CD4-positive, alpha-beta T cell treated with Interleukin-15 for 1 hour (primary cell): ENCODE data around the gene WDPCP.
"Not testable (repeated sequence)": the region's sequence is repeated elsewhere in the genome, so short reads cannot be mapped to it uniquely, and the experiment has no call there.

ENCODE experiments used
- DNase-seq: peaks from one replicate; pipeline ENCODE4 v3.0.0-alpha.2; 2020

WDPCP gene

DNA sequence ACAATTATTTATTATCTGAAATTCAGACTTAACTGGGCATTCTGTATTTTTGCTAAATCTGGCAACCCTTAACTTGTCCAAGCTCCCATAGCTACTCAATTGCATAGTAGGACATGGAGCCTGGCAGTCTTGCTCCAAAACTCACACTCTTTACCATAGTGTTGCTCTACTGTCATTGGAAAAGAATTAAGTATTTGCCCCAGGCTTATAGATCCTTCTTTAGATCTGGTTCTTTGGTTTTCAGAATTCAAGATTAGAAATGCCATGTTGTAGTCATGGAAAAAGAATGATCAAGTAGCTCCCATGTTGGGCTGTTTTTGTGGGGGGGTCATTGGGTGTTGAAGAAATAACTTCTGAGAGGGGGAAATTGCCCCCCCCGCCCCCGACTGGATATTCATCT lies 240.9 kb downstream of the WDPCP start:
- DNase-seq: no peak

DNA sequence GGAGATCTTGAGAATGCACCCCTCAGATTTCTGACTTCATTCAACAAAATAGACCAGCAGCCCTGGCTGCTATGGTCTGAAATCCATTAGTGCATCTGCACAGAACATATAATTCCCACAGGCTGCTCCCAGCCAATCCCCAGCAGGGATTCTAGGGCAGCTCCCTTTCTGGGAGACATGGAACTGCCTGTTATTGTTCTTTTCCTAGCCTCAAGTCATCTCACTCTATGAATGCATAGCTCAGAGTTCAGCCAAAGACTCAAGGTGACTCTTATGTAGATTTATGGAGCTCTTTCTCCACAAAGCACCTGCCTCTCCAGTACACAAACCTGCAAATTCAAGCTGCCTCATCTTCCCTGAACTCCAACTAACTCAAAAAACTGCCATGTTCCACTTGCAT lies 241.9 kb downstream of the WDPCP start:
- no peak for DNase-seq

DNA sequence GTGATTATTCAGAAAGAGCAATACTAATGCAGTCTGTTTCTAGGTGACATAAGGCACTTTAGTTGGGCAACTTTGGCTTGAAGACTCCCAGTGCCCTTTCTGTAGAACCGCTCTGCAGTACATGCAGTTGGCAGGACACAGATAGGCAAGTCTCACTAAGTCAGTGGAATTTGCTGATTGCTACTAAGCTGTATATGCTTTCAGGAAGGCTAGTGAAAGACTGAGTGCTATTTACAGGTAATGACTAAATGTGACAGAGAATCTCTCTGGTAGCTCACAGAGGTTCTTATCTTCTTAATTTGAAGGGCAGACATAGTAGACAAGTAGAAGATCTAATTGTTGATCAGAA lies 243.0 kb downstream of the WDPCP start:
- no peak for DNase-seq

DNA sequence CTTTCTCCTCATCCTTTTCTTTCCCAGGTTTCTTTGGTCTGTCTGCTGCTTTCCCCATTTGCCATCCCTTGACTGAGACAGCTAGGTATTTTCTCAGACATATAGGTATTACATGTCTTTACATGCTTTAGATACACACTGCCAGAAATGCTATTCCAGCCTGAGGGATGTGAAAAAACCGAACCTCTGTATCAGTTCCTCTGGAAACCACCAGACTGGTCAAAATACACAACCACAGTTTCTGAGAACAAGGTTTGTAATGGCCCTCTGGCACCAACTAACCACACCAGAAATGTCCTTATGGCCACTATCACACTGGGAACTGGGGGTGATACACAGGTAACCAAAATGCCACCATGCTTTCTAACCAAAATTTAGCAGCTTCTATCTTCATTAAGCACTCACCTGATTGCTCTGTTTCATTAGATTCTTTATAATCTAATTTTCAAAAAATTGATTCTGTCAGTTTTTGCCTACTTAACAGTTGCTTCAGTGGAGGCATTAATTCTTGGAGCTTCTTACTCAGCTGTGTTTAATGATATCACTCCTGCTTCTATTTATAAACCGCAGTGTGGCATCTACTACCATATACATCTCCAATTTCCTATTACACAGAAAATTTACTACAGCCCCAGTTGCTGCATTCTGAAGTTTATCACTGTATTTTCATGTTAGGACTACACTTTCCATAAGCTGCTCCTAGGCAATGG lies 243.5 kb downstream of the WDPCP start:
- DNase-seq: no peak

DNA sequence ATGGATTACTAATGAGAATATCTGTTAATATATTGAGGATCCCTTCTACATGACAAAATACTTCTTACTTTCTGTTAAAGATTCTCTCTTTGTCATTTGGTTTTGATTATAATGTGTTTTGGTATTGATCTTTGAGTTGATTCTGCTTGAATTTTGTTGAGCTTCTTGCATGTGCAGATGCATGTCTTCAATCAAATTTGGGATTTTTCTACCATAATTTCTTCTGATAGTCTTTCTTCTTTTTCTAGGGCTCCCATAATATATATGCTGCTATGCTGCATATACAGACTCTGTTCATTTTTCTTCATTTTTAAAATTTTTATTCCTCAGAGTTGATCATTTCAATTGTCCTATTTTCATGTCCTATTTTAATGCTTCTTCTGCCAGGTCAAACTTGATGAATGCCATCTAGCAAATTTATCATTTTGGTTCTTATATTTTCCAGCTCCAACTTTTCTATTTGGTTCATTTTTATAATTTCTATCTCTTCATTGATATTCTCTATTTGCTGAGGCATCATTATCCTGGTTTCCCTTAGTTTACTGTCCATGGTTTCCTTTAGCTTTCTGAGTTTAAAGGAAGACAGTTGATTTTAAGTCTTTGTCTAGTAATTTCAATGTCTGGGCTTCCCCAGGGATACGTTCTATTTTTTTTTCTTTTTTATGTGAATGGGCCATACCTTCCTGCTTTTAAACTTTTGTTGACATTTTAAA lies 244.7 kb downstream of the WDPCP start:
- no peak for DNase-seq

DNA sequence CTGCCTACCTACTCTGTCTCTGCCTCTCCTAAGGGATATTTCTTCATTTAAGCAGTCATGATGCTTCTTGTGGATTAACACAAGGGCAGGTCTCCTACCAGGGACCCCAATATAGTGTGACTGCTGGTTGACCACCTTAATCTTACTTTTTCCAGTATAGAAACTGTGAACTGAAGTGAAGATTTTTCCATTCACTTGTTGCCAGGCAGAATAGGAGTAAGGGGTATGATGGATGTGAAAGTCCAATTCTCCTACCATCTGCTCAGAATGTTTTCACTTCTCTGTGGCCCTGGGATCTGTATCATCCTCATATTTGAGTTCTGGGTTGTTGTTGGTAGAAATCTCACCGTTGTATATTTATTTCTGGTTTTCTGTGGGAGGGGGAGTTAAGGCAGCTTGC lies 247.8 kb downstream of the WDPCP start:
- DNase-seq: no peak

DNA sequence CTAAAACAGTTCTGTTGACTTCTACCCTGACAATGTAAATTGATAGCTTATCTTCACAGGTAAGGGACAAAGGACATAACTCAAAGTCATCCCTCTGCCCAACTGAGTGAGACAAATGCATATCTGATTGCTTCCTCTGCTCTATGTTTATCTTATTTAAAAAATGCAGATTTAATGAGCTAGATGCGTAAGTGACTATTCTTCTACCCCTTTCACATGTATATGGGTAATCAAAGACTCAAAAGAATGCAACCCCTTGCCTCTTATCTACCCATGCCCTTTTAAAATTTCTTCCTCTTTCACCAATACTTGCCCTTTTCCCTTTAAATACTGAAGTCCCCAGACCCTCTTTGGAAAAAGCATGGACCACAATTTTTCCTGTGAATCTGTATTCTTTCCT lies 253.4 kb downstream of the WDPCP start:
- no peak for DNase-seq

DNA sequence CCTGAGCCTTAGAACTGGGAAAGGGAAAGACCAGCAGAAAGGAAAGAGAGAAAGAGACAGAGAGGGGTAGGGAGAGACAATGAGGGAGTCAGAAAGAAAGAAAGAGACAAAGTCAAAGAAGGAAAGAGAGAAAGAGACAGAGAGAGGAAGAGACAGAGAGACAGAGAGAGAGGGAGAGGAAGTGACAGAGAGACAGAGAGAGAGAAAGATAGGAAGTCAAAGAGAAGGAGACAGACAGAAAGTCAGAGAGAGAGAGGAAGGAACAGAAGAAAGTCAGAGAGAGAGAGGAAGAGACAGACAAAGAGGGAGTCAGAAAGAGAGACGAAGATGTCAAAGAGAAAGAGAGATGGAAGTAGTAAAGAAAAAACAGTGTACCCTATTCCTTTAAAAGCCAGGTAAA lies 261.8 kb downstream of the WDPCP start:
- DNase-seq: no peak

DNA sequence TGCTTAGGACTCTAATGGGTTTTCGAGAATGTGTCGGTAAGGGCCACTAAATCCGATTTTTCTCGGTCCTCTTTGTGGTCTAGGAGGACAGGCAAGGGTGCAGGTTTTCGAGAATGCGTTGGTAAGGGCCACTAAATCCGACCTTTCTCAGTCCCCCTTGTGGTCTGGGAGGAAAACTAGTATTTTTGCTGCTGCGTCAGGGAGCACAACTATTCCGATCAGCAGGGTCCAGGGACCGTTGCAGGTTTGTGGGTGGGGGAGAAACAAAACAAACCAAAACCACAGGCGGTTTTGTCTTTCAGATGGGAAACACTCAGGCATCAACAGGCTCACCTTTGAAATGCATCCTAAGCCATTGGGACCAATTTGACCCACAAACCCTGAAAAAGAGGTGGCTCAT lies 264.6 kb downstream of the WDPCP start:
- not testable (repeated sequence) for DNase-seq

DNA sequence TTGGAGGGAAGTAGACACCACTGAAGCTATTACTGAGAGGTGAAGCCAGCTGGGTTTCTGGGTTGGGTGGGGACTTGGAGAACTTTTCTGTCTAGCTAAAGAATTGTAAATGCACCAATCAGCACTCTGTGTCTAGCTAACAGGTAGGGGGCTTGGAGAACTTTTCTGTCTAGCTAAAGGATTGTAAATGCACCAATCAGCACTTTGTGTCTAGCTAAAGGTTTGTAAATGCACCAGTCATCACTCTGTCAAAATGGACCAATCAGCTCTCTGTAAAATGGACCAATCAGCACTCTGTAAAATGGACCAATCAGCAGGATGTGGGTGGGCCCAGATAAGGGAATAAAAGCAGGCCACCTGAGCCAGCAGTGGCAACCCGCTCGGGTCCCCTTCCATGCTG lies 266.3 kb downstream of the WDPCP start:
- DNase-seq: not testable (repeated sequence)

DNA sequence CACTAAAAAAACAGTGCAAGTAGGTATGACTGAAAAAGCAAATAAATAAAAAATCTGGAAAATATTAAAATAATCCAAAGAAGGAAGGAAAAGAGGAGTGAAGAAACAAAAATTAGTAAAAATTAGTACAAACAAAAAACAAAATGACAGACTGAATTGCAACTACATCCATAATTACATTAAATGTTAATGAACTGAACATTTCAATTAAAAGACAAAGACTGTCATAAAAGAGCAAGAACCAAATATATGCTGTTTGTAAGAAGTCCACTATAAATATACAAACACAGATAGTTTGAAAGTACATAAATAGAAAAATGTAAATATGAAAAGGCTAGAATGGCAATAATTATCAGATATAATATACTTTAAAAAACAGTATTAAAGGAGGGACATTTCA lies 267.6 kb downstream of the WDPCP start:
- DNase-seq: no peak

DNA sequence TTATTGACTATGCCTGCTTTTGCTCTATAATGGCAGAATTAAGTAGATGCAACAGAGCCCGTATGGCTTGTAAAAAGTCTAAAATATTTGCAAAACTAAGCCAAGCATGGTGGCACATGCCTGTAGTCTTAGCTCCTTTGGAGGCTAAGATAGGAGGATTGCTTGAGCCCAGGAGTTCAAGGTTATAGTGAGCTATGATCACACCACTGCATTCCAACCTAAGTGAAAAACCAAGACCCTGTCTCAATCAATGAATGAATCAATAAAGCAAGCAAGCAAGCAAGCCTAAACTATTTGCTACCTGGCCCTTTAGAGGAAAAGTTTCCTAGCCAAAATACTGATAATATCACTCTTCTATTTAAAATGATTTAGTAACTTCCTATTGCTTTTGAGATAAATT lies 277.7 kb downstream of the WDPCP start:
- DNase-seq: no peak

DNA sequence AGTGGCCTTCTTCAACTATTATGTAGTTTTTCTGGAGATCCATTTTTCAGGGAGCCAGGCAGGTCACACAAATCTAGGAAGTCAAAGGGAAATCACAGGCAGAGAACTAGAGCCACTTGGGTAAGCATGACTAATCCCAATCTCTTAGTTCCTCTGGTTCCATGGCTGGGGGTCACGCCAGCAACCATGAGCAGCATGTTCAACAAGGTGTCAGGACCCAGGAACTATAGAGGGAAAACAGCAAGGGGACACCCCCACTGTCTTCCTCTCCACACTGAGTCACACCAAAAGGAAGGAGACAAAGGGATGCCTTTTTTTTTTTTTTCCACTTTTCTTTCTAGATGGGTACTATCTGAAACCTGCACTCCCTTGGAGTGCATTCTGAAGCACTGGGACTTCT lies 286.8 kb downstream of the WDPCP start:
- no peak for DNase-seq

DNA sequence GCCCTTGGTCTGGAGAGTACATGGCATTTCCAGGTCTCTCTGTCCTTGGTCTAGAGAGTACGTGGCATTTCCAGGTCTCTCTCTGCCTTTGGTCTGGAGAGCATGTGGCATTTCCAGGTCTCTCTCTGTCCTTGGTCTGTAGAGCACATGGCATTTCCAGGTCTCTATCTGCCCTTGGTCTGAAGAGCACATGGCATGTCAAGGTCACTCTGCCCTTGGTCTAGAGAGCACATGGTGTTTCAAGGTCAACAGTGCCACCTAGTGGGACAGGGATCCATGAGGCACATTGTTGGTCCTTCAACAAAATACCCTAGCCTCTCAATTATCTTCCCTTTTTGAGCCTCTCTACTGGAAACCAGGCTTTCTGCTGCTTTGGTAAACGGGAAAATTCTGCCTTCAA lies 287.4 kb downstream of the WDPCP start:
- no peak for DNase-seq

DNA sequence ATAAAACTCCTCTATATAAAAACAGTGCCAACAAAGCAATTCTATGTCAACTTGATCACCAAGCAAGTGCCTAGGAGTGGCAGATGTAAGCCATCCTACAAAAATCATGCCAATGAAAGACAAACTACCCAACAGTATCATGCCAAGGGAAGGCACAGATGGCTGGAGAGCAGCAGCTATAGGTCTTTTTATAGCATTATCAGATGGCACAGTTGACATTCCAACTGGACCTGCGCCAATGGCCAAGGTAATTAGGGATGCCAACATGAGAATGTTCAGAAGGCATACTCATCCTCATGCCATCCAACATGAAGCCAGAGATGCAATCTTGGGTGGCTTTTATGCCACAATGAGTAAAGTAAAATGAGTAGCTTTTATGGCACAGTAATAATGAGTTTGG lies 300.3 kb downstream of the WDPCP start:
- no peak for DNase-seq

DNA sequence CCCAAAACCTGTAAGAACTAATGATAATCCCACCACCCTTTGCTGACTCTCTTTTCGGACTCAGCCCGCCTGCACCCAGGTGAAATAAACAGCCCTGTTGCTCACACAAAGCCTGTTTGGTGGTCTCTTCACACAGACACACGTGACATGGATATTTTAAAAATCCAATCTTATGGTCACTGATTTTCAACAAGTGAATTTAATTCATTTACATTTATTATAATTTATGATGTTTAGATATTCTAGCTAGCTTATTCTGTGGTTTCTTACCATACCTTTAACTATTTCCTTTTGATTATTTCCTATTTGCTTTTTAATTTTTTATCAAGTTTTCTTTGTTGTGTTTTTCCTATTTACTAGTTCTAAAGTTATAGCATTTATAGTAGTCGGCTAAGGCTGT lies 301.8 kb downstream of the WDPCP start:
- not testable (repeated sequence) for DNase-seq

DNA sequence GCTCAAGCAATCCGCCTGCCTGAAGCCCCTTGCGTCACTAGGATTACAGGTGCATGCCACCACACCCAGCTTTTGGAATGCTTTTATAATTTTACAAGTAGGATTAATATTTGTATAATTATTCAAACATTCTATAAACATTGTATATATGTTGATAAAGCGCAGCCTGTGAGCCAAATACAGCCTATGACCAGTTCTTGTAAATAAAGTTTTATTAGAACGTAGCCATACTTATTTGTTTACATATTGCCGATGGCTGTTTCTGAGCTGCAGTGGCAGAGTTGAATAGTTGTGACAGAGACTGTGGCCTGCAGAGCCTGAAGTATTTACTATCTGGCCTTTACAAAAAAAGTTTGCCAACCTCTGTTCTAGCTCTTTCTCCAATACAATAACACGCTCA lies 305.0 kb downstream of the WDPCP start:
- no peak for DNase-seq

DNA sequence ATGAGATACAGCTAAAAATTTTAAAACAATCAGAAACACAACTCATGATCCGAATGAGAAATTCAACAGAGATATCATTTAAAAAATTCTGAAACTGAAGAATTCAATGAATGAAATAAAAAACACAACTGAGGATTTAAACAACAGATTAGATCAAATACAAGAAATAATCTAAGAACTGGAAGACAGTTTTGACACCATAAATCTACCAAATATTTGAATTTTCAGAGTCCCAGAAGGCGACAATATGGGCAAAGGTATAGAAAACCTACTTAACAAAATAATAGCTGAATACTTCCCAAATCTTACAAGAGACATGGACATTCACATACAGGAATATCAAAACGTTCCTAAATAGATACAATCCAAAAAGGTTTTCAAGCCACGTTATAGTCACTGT lies 315.7 kb downstream of the WDPCP start:
- DNase-seq: no peak

DNA sequence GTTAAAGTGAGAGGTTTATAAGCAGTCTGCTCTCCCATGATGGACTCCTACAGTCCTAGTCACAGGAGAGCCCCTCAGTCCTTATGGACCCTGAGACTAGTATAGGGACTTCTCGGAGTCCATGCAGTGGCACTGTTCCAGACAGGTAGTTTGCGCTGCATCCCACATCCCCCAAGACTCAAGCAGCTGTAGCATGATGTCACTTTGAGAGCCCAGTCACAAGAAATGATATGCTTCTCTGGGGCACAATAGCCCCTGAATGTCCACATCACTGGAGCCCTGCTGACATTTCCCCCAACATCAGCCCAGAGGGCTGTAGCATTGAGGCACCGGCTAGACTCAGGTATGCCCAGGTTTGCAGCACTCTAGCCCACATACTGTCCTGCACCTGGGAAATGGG lies 317.6 kb downstream of the WDPCP start:
- DNase-seq: no peak

DNA sequence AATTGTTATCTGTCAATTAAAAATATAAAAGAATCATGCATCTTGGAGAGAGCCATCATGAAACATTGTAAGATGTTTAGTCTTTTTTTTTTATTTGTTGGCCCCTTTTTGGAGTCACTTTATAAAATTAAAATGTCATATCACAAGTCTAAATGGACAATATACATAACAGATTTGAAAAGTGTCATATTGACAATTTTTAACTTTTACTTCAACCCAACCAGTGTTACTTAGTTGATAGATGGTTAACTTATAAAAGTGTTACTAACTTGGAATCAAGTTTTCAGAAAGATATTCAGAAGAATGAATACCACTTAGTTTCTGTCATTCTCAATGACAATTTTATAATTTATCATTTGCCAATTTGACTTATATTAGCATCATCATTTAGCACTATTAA lies 319.3 kb downstream of the WDPCP start:
- no peak for DNase-seq

DNA sequence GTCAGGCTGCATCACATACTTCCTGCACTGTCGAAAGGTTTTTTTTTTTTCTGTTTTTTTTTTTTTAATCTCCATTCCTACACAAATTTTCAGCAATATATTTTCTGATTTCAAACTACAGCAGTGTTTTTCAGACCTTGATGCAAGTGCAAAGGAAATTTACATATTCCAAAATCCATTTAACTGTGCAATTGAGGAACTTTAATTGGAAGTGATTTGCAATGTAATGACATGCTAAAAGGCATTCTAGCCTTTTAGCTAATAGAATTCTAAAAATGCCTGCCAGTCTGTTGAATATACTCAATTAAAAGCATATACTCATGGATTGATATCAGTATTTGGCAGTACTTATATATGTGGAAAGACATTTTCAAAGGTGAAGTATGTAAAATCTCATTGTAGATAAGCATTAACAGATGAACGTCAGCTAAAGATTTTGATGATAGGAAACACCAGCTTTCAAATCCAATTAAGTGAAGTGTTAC lies 327.1 kb downstream of the WDPCP start:
- DNase-seq: no peak

DNA sequence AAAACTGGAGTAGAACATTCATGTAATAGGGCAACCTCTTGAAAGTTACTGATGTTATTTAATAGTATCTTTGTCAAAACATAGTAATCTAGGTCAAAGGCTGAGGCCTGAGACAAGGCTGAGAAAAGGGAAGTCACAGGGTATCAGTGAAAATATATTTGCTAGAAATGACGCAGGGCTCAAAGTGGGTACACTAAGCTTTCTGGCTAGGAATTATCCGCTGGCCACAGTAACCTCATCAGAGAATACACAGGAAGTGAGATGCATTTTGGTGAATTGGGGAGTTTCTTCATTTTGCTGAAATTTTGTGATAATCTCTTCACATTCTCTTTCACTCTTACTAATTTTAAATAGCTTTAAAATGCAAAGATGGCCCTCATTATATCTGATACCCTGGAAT lies 330.8 kb downstream of the WDPCP start:
- DNase-seq: no peak

DNA sequence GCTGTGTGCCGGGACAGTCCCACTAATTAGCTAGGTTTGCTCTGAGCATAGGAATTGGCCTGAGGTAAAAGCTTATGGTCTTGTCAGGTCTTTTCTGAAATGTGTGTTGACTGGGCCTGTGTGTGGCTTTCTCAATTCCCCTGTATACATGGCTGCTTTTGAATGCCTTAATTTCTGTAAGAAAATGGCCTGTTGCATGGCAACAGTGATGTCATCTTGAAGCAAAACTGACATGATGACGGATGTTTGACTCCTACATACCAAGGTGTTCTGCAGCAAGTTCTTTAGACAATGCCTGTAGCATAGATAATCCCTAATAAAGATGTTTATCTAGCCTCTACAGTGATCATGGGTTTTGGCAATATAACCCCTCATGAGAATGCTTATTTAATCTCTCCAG lies 339.1 kb downstream of the WDPCP start:
- DNase-seq: no peak

DNA sequence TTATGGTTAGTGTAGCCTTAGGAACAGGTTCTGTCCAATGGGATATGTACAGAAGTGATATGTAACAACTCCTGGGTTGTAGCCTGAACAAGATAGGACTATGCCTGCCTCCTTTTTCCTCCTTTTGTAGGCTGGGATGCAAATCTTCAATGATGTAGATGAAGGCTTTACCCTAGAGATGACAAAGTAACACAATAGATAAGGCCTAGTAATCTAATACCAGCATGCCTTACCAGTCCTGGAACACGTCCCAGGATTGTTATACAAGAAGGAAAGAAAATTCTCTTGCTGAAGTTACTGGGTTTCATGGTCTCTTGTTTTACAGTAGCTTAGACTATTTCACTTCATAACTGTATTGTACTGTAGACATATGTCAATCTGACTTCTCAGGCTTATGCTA lies 345.5 kb downstream of the WDPCP start:
- no peak for DNase-seq
